HG03439 (cell line): ENCODE data around the gene MTARC2.
A peak's percentile ranks its signal among the peaks of the same experiment; 100 is the strongest.
"Not testable (repeated sequence)": the region's sequence is repeated elsewhere in the genome, so short reads cannot be mapped to it uniquely, and the experiment has no call there.

Experiments
- ATAC-seq: cut with Tn5 transposase; IDR thresholded peaks from one replicate; pipeline ENCODE4 v1.9.1; 2021; ENCODE audit warnings: mild to moderate bottlenecking, moderate library complexity; ENCODE audit not compliant: unreplicated experiment

Gene MTARC2

GRCh38 chr1:220748089-220748934 lies at the start of gene MTARC2:
Gene MTARC2, plus strand, starts transcription at chr1:220748322. Its CDS starts 210 bp downstream, at chr1:220748532.
- peak; percentile 92 for ATAC-seq

- no peak for ATAC-seq
Observed at GRCh38 chr1:220698607-220699016, 49.5 kb upstream of the MTARC2 start.

GRCh38 chr1:220699044-220699443 lies 49.1 kb upstream of the MTARC2 start:
- ATAC-seq: no peak

- ATAC-seq: no peak
Observed at GRCh38 chr1:220700556-220701179, 47.5 kb upstream of the MTARC2 start.

GRCh38 chr1:220701974-220702373 lies 46.1 kb upstream of the MTARC2 start:
- no peak for ATAC-seq

- ATAC-seq: no peak
Observed at GRCh38 chr1:220702733-220703270, 45.3 kb upstream of the MTARC2 start.

GRCh38 chr1:220703305-220703704 lies 44.8 kb upstream of the MTARC2 start:
- no peak for ATAC-seq

- ATAC-seq: no peak
Observed at GRCh38 chr1:220705782-220706181, 42.3 kb upstream of the MTARC2 start.

GRCh38 chr1:220706480-220706879 lies 41.6 kb upstream of the MTARC2 start:
- no peak for ATAC-seq

GRCh38 chr1:220707160-220707559 lies 41.0 kb upstream of the MTARC2 start:
- no peak for ATAC-seq

GRCh38 chr1:220708244-220708643 lies 39.9 kb upstream of the MTARC2 start:
- no peak for ATAC-seq

GRCh38 chr1:220708936-220709801 lies 39.0 kb upstream of the MTARC2 start:
- no peak for ATAC-seq

GRCh38 chr1:220710333-220710732 lies 37.8 kb upstream of the MTARC2 start:
- ATAC-seq: no peak

GRCh38 chr1:220711056-220711809 lies 36.9 kb upstream of the MTARC2 start:
- peak; percentile 70 for ATAC-seq

GRCh38 chr1:220715986-220716385 lies 32.1 kb upstream of the MTARC2 start:
- not testable (repeated sequence) for ATAC-seq

- peak; percentile 70 for ATAC-seq
Observed at GRCh38 chr1:220717800-220718640, 30.1 kb upstream of the MTARC2 start.

GRCh38 chr1:220721266-220721665 lies 26.9 kb upstream of the MTARC2 start:
- ATAC-seq: not testable (repeated sequence)

GRCh38 chr1:220726634-220727033 lies 21.5 kb upstream of the MTARC2 start:
- no peak for ATAC-seq

GRCh38 chr1:220727519-220727918 lies 20.6 kb upstream of the MTARC2 start:
- no peak for ATAC-seq
